HepG2 (cell line): ENCODE measurements around the gene SOCS1. TPM values are rescaled to one million over a fixed set of nuclear protein-coding genes. Genes with fewer than 3 reads are reported as not detected.
A peak's percentile ranks its signal among the peaks of the same experiment; 100 is the strongest.

Experiments
- ARHGAP35 ChIP-seq: sonication (generic); formaldehyde crosslinking; IDR thresholded peaks from 2 replicates; pipeline ENCODE4 v1.9.0; 2022; ENCODE audit warnings: mild to moderate bottlenecking, inconsistent platforms, moderate library complexity, missing genetic modification reagents, borderline replicate concordance
- BRD4 ChIP-seq: sonication (generic); formaldehyde crosslinking; IDR thresholded peaks from 2 replicates; pipeline ENCODE4 v1.4.0; 2020; ENCODE audit warnings: missing genetic modification reagents
- MXI1 ChIP-seq: IDR thresholded peaks from 3 replicates; pipeline ENCODE4 v1.6.1; 2012; ENCODE audit warnings: low read depth, low read length, inconsistent platforms, borderline replicate concordance
- PRPF4 ChIP-seq: fragments of 200-400 bp; formaldehyde crosslinking; IDR thresholded peaks from 2 replicates; pipeline ENCODE4 v1.6.1; 2016; ENCODE audit warnings: low read length, low read depth; ENCODE audit not compliant: poor library complexity, severe bottlenecking
- SOX13 ChIP-seq, 3 experiments: fragments of 450-650 bp in 1 of 3; sonication (generic) in 1 of 3; formaldehyde crosslinking in 1 of 3; IDR thresholded peaks in 2 of 3; conservative IDR thresholded peaks in 1 of 3; 2 replicates each; pipeline versions ENCODE4 v1.5.0 to v1.6.1; 2016 to 2020; ENCODE audit warnings: antibody characterized with exemption in 1 of 3, mild to moderate bottlenecking in 1 of 3, missing compliant biosample characterization in 1 of 3, missing genetic modification reagents in 1 of 3, moderate library complexity in 1 of 3
- TP53 ChIP-seq: sonication (generic); formaldehyde crosslinking; conservative IDR thresholded peaks from 2 replicates; pipeline ENCODE4 v1.4.0; 2020; ENCODE audit warnings: missing genetic modification reagents
- ZNF260 ChIP-seq: sonication (generic); formaldehyde crosslinking; IDR thresholded peaks from 2 replicates; pipeline ENCODE4 v1.4.0; 2020; ENCODE audit warnings: missing genetic modification reagents, low read depth, mild to moderate bottlenecking, borderline replicate concordance
- ZNF496 ChIP-seq: sonication (generic); formaldehyde crosslinking; IDR thresholded peaks from 2 replicates; pipeline ENCODE4 v1.8.1; 2023; ENCODE audit warnings: mild to moderate bottlenecking, moderate library complexity, missing genetic modification reagents; ENCODE audit not compliant: insufficient replicate concordance
- ZNF737 ChIP-seq: sonication (generic); formaldehyde crosslinking; IDR thresholded peaks from 2 replicates; pipeline ENCODE4 v1.5.0; 2020; ENCODE audit warnings: missing genetic modification reagents, mild to moderate bottlenecking, borderline replicate concordance
- polyA plus RNA-seq, 8 experiments: library from polyadenylated mRNA; depleted of rRNA in 3 of 8; stranded (reverse) in 7 of 8; unstranded in 1 of 8; fragments of >200 nt; fragmentation: Illumina TruSeq in 4 of 8; extraction: Trizol in 4 of 8; gene quantifications; 2 replicates each; pipeline versions ENCODE4 v1.2.1 to v1.2.3, GENCODE V29; 2011 to 2016; ENCODE audit warnings: low read depth in 4 of 8, missing spikeins in 1 of 8, mixed read lengths in 1 of 8; ENCODE audit not compliant: insufficient read depth in 1 of 8
- total RNA-seq, 5 experiments: library from RNA; depleted of rRNA; stranded (reverse); fragments of >200 nt; fragmentation: Illumina TruSeq; extraction: Trizol; gene quantifications; 2 replicates each; pipeline ENCODE4 v1.2.3, GENCODE V29; 2016; ENCODE audit warnings: low read depth in 1 of 5
- TF ChIP-seq, protein P1 (sequence below), 2 experiments: sonication (generic) in 1 of 2; formaldehyde crosslinking in 1 of 2; IDR thresholded peaks; 2 replicates each; pipeline versions ENCODE4 v1.5.1 to v1.6.1; 2011 to 2020; ENCODE audit warnings: borderline replicate concordance in 1 of 2, low read depth in 1 of 2, low read length in 1 of 2, mild to moderate bottlenecking in 1 of 2, missing genetic modification reagents in 1 of 2, moderate library complexity in 1 of 2
- TF ChIP-seq, protein P2 (sequence below): IDR thresholded peaks from 2 replicates; pipeline ENCODE4 v1.6.1; 2016; ENCODE audit warnings: control low read depth
- TF ChIP-seq, protein P3 (sequence below): sonication (generic); formaldehyde crosslinking; IDR thresholded peaks from 2 replicates; pipeline ENCODE4 v1.5.1; 2020; ENCODE audit warnings: mild to moderate bottlenecking, moderate library complexity, missing genetic modification reagents
- TF ChIP-seq, protein P4 (sequence below): sonication (generic); formaldehyde crosslinking; conservative IDR thresholded peaks from 2 replicates; pipeline ENCODE4 v1.5.0; 2020; ENCODE audit warnings: missing genetic modification reagents
- TF ChIP-seq, protein P5 (sequence below): sonication (generic); formaldehyde crosslinking; IDR thresholded peaks from 2 replicates; pipeline ENCODE4 v1.4.0; 2020; ENCODE audit warnings: mild to moderate bottlenecking, missing genetic modification reagents

The SOCS1 gene
- total and polyA plus RNA-seq, 2 of the 13 experiments (the other 11 are each of a cell fraction or from before 2014, with no cell fraction given), result 5.3 to 6.3 TPM

DNA sequence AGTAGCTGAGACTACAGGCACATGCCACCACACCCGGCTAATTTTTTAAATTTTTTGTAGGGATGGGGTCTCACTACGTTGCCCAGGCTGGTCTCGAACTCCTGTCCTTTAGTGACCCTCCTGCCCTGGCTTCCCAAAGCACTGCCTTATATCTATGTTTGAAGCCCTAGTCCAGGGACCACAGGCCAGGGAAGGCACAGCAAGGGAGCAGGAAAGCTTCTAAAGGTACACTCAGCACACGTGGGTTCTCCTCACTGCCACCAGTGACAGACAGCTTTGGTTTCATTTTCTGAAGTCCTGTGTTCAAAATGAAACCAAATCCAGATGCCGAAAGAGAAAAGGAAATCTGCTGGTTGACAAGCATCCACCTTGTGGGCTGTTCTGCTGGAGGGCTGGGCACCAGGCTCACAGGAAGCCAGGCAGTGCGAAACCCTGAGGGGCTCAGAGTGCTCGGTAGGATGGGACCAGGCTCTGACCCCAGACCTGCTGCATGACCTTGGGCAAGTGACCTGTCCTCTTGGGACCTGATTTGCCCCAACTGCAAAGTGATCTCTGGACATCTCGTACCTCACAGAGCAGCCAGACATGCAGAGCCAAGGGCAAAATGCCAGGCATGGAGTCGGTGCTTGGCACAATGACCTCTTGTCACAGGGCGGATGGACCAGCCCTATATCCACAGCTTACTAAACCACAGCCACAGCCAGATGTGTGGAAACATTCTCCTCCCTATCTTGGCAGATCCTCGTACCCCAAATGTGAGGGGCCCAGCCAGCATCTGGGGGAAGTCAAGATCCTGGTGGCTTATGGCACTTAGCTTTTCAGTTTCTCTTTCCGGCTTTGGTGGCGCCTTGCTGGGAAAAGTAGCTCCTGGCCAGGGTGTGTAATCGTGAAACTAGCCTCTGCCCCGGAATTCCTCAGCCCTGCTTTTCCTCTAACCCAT, 2.8 kb upstream of the SOCS1 start (continued):
- TF ChIP-seq ZNF496, result no peak
- TF ChIP-seq MXI1, result peak; percentile 91; the same call in 2 of the 3 replicates
- no peak for TF ChIP-seq ZNF260 (CRISPR knock-in tag)
- no peak for TF ChIP-seq TP53 (CRISPR knock-in tag)
- TF ChIP-seq BRD4 (CRISPR knock-in tag), result peak; percentile 24; the same call in 1 of the 2 replicates
- TF ChIP-seq, protein P1, sequence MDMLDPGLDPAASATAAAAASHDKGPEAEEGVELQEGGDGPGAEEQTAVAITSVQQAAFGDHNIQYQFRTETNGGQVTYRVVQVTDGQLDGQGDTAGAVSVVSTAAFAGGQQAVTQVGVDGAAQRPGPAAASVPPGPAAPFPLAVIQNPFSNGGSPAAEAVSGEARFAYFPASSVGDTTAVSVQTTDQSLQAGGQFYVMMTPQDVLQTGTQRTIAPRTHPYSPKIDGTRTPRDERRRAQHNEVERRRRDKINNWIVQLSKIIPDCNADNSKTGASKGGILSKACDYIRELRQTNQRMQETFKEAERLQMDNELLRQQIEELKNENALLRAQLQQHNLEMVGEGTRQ (IDR thresholded peaks at IDR 0.05; ENCODE audit: low read depth, low read length), result no peak; the same call in 1 of the 2 replicates
- TF ChIP-seq, protein P1 (CRISPR knock-in tag; IDR thresholded peaks at IDR 0.05; ENCODE audit: borderline replicate concordance), result no peak
- peak; percentile 56 for TF ChIP-seq ARHGAP35 (CRISPR knock-in tag)
- no peak for TF ChIP-seq ZNF737
- TF ChIP-seq, protein P2, sequence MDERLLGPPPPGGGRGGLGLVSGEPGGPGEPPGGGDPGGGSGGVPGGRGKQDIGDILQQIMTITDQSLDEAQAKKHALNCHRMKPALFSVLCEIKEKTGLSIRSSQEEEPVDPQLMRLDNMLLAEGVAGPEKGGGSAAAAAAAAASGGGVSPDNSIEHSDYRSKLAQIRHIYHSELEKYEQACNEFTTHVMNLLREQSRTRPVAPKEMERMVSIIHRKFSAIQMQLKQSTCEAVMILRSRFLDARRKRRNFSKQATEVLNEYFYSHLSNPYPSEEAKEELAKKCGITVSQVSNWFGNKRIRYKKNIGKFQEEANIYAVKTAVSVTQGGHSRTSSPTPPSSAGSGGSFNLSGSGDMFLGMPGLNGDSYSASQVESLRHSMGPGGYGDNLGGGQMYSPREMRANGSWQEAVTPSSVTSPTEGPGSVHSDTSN (CRISPR knock-in tag), result no peak
- no peak for TF ChIP-seq SOX13 (IDR thresholded peaks at IDR 0.05)
- peak in 1 of 2 experiments; percentile 18; a peak in 2 of 4 replicates for TF ChIP-seq SOX13 (CRISPR knock-in tag; conservative IDR thresholded peaks at IDR 0.05 in 1 of 2, IDR thresholded peaks at IDR 0.05 in 1 of 2)
- TF ChIP-seq, protein P3, sequence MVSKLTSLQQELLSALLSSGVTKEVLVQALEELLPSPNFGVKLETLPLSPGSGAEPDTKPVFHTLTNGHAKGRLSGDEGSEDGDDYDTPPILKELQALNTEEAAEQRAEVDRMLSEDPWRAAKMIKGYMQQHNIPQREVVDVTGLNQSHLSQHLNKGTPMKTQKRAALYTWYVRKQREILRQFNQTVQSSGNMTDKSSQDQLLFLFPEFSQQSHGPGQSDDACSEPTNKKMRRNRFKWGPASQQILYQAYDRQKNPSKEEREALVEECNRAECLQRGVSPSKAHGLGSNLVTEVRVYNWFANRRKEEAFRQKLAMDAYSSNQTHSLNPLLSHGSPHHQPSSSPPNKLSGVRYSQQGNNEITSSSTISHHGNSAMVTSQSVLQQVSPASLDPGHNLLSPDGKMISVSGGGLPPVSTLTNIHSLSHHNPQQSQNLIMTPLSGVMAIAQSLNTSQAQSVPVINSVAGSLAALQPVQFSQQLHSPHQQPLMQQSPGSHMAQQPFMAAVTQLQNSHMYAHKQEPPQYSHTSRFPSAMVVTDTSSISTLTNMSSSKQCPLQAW (CRISPR knock-in tag), result peak; percentile 86
- TF ChIP-seq, protein P4, sequence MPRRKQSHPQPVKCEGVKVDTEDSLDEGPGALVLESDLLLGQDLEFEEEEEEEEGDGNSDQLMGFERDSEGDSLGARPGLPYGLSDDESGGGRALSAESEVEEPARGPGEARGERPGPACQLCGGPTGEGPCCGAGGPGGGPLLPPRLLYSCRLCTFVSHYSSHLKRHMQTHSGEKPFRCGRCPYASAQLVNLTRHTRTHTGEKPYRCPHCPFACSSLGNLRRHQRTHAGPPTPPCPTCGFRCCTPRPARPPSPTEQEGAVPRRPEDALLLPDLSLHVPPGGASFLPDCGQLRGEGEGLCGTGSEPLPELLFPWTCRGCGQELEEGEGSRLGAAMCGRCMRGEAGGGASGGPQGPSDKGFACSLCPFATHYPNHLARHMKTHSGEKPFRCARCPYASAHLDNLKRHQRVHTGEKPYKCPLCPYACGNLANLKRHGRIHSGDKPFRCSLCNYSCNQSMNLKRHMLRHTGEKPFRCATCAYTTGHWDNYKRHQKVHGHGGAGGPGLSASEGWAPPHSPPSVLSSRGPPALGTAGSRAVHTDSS (CRISPR knock-in tag), result no peak
- TF ChIP-seq PRPF4, result no peak
- TF ChIP-seq, protein P5, sequence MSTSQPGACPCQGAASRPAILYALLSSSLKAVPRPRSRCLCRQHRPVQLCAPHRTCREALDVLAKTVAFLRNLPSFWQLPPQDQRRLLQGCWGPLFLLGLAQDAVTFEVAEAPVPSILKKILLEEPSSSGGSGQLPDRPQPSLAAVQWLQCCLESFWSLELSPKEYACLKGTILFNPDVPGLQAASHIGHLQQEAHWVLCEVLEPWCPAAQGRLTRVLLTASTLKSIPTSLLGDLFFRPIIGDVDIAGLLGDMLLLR, result no peak
